Motor neuron (in vitro differentiated cells): ENCODE data around the gene HECTD4. TPM values are rescaled to one million over a fixed set of nuclear protein-coding genes. Genes with fewer than 3 reads are reported as not detected.
A peak's percentile ranks its signal among the peaks of the same experiment; 100 is the strongest.

Experiments
- ATAC-seq, 8 experiments: fragments of 200-7000 bp; cut with Tn5 transposase; replicated peaks in 6 of 8; 2 replicates each; pipeline ENCODE4 v1.8.0; 2021; ENCODE audit warnings: mild to moderate bottlenecking in 8 of 8, moderate library complexity in 8 of 8
- H3K27ac ChIP-seq, 2 donors: fragments of 250-450 bp; sonication (Bioruptor Pico); 2 replicates each; pipeline ENCODE4 v1.9.0; 2021; ENCODE audit warnings: antibody characterized with exemption in 2 of 2, mild to moderate bottlenecking in 2 of 2, moderate library complexity in 1 of 2
- H3K4me1 ChIP-seq, 2 donors: fragments of 250-450 bp; sonication (Bioruptor Pico); replicated peaks in 1 of 2; 2 replicates each; pipeline ENCODE4 v1.6.1; 2021; ENCODE audit warnings: antibody characterized with exemption in 2 of 2, mild to moderate bottlenecking in 2 of 2, moderate library complexity in 1 of 2
- H3K4me3 ChIP-seq, 5 donors: fragments of 250-450 bp; sonication (Bioruptor Pico); 2 replicates each; pipeline ENCODE4 v1.9.0; 2021; ENCODE audit warnings: antibody characterized with exemption in 5 of 5, mild to moderate bottlenecking in 5 of 5, moderate library complexity in 4 of 5
- WGBS, 10 experiments: fragments of 450-650 bp; shearing (Covaris generic); methylation state at CpG; one replicate each; pipeline ENCODE4 v1.0.0; 2022; 5-methylcytosine and 5-hydroxymethylcytosine counted together
- in situ Hi-C, 9 experiments: fragments of 400-800 bp; cut with MboI; loops; one replicate each; pipeline ENCODE4 v1.15.0; 2021; ENCODE audit warnings: low sequenced_read_pairs in 9 of 9, low pct_unique_long_range_greater_than_20kb in 2 of 9; ENCODE audit not compliant: unreplicated experiment in 9 of 9
- total RNA-seq, 8 experiments: library from RNA; unstranded; fragments of 300-600 nt; gene quantifications; 2 replicates each; pipeline versions ENCODE4 v1.2.3 to v1.2.4, GENCODE V29; 2022

HECTD4 gene
- total RNA-seq, 8 experiments from 2014 or later = 15.2 to 80.4 (median 40.3) TPM

DNA sequence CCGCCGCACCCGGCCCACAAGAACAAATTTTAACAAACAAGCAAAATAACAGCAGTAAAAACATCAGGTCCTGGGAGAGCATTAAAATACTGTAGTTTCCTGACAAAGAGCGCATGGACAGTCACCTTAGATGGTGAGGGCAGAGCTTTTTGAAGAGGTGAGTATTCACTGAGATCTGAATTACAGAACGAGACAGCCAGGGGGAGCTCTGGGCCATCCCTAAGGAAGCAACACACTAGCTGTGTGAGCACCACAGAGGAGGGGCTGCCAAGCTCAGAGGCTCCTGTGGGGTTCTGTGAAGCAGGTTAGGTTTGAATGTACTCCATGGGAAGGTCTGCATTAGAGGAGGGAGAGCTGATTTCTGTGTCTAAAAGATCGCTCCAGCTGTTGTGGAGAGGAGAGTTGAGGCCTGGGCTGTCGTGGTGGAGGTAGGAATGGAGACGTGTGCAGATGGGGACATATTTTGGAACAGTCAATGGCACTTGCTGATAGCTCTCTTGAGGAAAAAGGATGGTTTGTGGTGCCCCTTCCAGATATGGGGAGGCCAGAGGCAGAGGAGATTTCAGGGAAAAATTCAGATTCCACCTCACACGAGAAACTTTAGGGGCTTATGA, 184.0 kb downstream of the HECTD4 start:
- 66 to 100% (median 93%) methylated on average over 1 to 4 of the region's 9 CpGs; no CpG with 5 or more reads in 2 of the 10 experiments for WGBS, 10 experiments
- in situ Hi-C loops = no loop called here
- peak in 7 of 8 experiments; percentile 40 to 95 (median 82) for ATAC-seq
- H3K4me3 ChIP-seq = no peak overlapping the region
- H3K4me1 ChIP-seq = no peaks in the 10 kb centered on the region
- H3K27ac ChIP-seq = no peak overlapping the region

DNA sequence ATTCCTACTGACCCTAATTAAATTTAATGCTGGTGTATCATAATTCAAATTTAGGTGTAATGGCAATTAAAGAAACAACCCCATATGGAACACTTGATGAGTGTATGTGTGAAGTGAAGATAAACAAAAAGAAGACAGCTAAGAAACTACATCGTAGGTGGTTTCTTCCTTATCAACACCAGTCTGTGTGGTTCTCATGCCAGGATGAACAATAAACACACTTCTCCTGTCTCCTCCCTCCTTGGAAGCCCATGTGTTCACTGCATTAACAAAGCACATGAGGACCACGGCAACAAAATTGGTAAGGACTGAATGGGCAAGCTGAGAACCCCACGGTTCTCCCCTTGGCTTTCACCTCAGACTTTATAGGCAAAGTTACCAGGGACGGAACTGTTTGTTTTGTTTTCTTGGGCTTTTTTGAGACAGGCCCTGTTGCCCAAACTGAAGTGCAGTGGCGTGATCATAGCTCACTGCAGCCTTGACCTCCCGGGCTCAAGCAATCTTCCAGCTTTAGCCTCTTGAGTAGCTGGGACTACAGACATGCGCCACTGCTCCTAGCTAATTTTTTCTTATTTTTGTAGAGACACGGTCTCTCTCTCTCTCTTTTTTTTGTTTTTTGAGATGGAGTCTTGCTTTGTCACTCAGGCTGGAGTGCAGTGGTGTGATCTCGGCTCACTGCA, 185.9 kb downstream of the HECTD4 start:
- H3K4me3 ChIP-seq = no peak overlapping the region
- H3K4me1 ChIP-seq = no peaks in the 10 kb centered on the region
- 72 to 100% (median 89%) methylated on average over 2 to 8 of the region's 9 CpGs; no CpG with 5 or more reads in 2 of the 10 experiments for WGBS, 10 experiments
- no peak overlapping the region for H3K27ac ChIP-seq
- ATAC-seq = no peak
- in situ Hi-C loops = no loop called here

DNA sequence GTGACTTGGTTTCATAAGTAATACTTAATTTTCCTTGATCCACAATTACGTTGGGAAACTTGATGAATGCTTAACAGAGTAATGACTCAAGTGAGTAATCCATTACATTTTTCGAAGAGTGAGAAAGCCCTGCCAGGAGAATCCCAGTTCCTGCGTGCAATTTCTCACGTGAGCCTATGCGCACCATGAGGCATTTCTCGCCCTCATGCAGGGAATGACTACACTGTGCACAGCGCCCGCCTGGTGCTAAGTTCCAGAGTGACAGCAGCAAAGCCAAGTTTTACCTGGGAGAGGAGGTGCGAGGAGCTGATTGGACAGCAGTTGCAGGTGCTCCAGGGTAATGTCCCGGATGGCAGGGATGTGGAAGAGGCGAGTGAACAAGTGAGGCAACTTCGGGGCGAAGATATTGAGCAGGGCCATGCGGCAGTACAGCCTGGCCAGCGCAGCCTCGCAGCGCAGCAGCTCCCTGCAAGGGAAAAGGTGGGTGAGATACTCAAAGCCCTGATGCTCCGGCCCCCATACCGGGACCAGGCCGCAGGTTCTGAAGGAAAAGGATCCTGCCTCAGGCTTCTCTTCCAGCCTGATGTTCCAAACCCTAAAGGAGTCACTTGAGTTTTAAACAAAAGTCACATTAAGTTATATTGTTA, 187.5 kb downstream of the HECTD4 start:
- Histone ChIP-seq H3K4me1 (no peaks in the 10 kb centered on the region), H3K27ac (no peak overlapping the region), H3K4me3 (no peak overlapping the region)
- ATAC-seq = no peak
- 43 to 100% (median 91%) methylated on average over 1 to 14 of the region's 20 CpGs; no CpG with 5 or more reads in 2 of the 10 experiments for WGBS, 10 experiments
- in situ Hi-C loops = no loop called here

DNA sequence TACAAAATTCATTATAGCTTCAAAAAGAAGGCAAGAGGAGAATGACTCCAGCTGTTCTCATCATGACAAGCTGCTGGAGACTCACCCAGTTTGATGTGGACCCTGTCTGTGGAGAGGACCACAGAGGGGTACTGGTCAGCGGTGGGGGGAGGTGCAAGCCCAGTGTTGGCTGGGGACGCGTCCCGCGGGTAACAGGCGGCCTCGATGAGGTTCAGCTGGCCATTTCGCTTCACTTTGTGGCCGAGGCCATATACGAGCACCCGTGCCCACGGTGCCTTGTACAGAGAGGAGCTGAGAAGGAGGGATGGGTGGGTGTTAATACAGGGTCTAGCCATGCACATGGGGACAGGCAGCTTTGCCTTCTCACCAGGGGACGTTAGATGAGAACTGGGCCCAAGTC, 189.8 kb downstream of the HECTD4 start:
- Histone ChIP-seq H3K4me1 (no peaks in the 10 kb centered on the region), H3K27ac (no peak overlapping the region), H3K4me3 (no peak overlapping the region)
- WGBS, 10 experiments = 80 to 100% (median 95%) methylated on average over 1 to 10 of the region's 13 CpGs; no CpG with 5 or more reads in 1 of the 10 experiments
- in situ Hi-C loops = no loop called here
- no peak for ATAC-seq

DNA sequence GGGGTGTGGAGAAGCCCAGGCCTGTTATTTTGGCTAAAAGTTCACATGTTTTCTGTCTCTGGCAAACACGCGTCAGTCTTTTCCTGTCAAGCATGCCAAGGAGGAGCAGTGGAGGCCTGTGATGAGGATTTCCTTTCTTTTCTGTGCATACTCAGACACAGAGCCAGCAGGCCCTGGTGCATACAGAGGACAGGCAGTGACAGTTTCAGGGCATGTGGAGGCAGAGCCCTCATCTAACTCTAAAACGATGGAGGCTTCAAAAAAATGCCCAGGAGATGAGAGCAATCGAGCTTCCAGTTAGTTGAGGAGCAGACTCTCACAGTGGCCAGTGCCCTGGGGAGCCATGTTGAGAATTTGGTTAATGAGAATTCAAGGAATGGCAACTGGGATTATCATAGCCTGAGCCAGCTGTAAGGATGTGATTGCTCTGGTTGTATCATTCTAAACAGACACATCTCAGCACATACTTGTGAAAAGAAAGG, 190.3 kb downstream of the HECTD4 start:
- no peaks in the 10 kb centered on the region for H3K4me1 ChIP-seq
- ATAC-seq = peak in 2 of 8 experiments; percentile 53 to 81
- 33 to 100% (median 78%) methylated on average over 1 to 4 of the region's 4 CpGs; no CpG with 5 or more reads in 1 of the 10 experiments for WGBS, 10 experiments

DNA sequence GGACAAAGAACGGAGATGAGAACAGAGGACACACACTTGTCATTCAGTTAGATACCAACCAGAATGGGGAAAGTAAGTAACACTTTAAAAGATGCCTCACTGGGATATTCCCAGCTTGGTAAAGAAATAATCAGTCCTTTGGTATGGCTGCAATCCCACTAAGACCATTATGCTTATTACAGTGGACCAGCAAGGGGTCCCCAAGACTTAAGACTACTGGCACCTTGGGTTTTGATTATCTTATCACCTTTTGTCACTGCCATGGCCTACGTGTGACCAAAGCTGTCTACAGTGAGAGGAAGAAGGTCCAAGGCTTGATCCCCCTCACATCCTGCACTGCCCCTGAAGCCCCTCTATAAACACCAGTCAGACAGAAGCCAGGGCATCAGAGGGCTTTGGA, 191.0 kb downstream of the HECTD4 start:
- Histone ChIP-seq H3K4me3 (no peak overlapping the region), H3K4me1 (no peaks in the 10 kb centered on the region), H3K27ac (no peak overlapping the region)
- no peak for ATAC-seq
- in situ Hi-C loops = no loop called here
- WGBS, 10 experiments = 50 to 100% (median 82%) methylated on average over 1 to 2 of the region's 2 CpGs; no CpG with 5 or more reads in 3 of the 10 experiments

More for the DNA sequence above, 190.3 kb downstream of the HECTD4 start:
- in situ Hi-C loops = no loop called here
- no peak overlapping the region for H3K27ac ChIP-seq
- no peak overlapping the region for H3K4me3 ChIP-seq

DNA sequence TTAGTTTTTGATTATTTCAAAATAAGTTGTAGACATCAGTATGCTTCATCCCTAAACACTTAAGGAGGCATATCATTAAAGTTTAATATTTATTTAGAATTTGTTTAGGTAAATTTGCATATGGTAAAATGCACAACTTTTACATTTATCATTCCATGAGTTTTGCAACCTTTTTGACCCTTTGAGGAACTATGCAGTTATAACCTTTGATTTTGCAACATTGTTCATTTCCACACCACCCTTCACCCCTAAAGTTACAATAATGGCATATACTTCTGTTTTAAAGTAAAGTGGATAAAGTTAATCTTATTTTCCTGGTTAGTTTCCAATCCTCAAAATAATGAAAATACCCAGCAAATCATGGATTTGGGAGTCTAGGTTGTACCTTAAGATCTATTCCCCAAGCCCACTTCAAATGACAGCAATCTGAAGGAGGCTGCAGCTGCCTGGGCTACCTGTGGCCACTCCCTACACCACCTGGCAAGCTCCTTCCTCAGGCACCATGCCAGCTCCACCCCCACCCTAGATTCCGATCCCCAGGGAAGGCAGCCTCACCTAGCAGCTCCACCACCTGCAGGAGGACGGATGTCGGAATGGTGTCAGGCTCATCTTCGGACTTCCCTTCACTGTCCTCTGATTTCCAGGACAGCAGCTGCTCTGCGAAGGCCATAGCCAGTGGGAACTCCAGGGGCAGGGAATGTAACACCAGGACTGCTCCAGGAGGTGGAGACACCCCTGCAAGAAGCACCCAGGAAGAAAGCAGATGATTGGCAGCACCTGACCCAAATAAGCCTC, 191.8 kb downstream of the HECTD4 start:
- H3K4me1 ChIP-seq = no peaks in the 10 kb centered on the region
- in situ Hi-C loops = no loop called here
- H3K27ac ChIP-seq = no peak overlapping the region
- no peak overlapping the region for H3K4me3 ChIP-seq
- peak in 1 of 8 experiments; percentile 12 for ATAC-seq
- 86 to 100% (median 94%) methylated on average over 1 to 3 of the region's 5 CpGs; no CpG with 5 or more reads in 7 of the 10 experiments for WGBS, 10 experiments

DNA sequence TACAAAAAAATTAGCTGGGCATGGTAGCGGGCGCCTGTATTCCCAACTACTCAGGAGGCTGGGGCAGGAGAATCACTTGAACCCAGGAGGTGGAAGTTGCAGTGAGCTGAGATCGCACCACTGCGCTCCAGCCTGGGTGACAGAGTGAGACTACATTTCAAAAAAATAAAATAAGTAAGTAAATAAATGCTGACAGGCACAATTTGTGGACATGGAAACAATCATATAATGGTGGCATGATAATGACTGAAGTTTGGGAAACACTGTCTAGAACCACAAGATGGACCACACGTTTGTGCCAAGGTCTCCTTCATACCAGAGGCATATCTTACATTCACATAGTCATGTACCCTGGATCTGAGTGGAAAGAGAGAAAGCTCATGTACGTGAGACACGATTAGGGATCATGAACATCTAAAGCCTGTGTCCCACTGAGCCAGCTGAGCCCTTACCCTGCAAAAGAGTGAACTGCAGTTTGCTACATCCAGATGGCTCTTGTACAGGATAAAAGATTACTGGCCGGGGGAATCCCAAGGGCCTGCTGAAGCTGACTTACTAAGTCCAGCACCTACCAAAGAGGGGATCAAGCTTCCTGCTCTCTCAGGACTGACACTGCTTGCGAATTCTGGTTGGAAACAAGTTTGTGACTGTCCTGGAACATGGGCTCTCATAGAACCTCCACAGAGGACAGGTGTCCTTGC, 194.0 kb downstream of the HECTD4 start:
- Histone ChIP-seq H3K27ac (no peak overlapping the region), H3K4me1 (peaks cover 0 to 7% of the 10 kb centered on the region in 2 donors), H3K4me3 (no peak overlapping the region)
- no peak for ATAC-seq
- WGBS, 10 experiments = 89 to 100% (median 94%) methylated on average over 1 to 7 of the region's 9 CpGs; no CpG with 5 or more reads in 2 of the 10 experiments
- in situ Hi-C loops = no loop called here

DNA sequence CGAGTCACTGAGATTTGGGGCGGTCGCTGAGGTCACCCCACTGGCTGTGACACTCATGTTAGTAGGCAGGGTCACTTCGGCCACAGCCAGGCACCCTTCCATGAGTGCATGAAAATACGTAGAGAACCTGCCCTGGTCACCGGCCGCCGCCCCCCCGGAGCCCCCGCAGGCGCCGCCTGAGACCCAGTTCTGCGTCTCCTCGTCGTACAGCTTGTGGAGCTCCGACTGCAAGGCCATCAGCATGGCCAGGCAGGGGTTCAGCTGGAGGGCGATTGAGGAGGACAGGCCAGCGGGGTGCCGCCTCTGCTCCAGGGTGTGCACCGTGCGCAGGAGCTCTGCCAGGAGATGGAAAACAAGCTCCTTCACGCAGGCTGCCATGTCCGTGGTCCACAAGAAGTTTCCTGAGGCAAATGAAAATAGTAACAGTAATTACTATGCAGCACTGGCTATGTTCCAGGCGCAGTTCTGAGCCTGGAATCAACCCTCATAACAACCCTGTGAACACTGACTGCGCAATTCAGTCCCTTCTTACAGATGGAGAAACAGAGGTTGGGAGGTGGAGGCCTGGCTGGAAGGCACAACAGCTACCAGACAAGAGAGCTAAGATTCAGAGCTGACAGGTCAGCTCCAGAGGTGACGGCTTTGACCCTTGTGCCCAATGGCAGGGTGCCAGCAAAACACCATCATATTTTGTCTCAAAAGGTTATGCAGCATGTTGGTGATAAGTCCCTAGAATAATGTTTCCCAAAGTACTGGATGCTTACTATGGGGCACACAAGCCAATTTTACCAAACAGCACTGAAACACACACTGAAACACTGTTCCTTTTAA, 196.9 kb downstream of the HECTD4 start:
- in situ Hi-C loops = no loop called here
- H3K27ac ChIP-seq = no peak overlapping the region
- 70 to 100% (median 87%) methylated on average over 1 to 3 of the region's 26 CpGs; no CpG with 5 or more reads in 6 of the 10 experiments for WGBS, 10 experiments
- no peak for ATAC-seq
- peaks cover 12 to 14% of the 10 kb centered on the region in 2 donors for H3K4me1 ChIP-seq
- H3K4me3 ChIP-seq = no peak overlapping the region

DNA sequence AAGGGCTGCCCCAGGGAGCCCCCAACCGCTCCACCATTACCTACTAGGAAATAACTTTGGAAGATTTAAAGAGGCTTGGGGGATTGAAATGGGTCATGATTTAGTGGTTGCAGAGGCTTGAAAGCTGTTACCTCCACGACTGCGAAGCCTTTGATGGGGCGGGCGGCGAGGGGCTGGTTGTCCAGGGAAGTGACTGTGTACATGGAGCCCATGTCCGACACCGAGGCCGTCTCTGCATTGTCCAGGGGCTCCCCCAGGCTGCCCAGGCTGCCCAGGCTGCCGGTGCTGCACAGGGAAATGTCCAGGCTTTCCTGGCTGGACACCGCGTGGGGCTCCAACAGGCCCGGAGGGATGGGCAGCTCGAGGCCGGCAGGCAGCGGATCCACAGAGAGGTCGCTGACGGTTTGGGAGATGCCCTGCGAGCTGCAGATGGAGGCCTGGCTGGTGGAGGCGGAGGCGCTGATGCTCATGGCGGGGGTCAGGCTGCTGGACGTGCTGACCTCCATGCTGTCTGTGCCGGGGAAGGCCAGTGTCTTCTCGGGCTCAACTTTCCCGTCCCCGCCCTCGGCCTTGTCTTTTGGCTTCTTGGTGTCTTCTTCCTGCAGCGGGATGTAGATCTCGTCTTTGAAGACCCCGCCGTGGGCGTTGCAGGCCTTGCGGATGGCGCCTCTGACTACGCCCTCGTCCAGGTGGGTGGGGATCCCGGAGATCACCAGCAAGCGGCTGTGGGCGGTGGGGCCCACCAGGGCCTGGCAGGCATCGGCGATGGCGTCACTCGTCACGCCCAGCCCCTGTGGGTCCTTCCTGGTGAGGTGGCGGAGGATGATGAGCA, 198.0 kb downstream of the HECTD4 start:
- in situ Hi-C loops = no loop called here
- ATAC-seq = no peak
- peak overlapping the region in 1 of 2 donors; percentile 54 for H3K27ac ChIP-seq
- no peak overlapping the region for H3K4me3 ChIP-seq
- WGBS, 10 experiments = 70 to 100% (median 88%) methylated on average over 1 to 8 of the region's 46 CpGs; no CpG with 5 or more reads in 5 of the 10 experiments
- H3K4me1 ChIP-seq = peaks cover 12 to 14% of the 10 kb centered on the region in 2 donors
